Bronchial epithelial cell (primary cell): Measurements from ENCODE around the gene XPC. TPM values are rescaled to one million over a fixed set of nuclear protein-coding genes. Genes with fewer than 3 reads are reported as not detected.

Experiments used
- DNase-seq: peaks from one replicate; pipeline ENCODE4 v3.0.0-alpha.2; 2010; ENCODE audit warnings: low read depth
- FAIRE-seq: peaks from 2 replicates; lab custom pipeline; 2011; peaks lifted over from hg19 to GRCh38; lab: Jason Lieb, UNC
- H3K27me3 ChIP-seq: 2 replicates; pipeline ENCODE4 v1.5.1; 2011; ENCODE audit warnings: low read length; ENCODE audit not compliant: control insufficient read depth, insufficient read depth
- H3K36me3 ChIP-seq: 2 replicates; pipeline ENCODE4 v1.5.1; 2011; ENCODE audit warnings: low read length; ENCODE audit not compliant: control insufficient read depth, insufficient read depth
- H3K4me3 ChIP-seq: 2 replicates; pipeline ENCODE4 v1.5.1; 2011; ENCODE audit warnings: mild to moderate bottlenecking, low read depth, low read length, control low read depth
- total RNA-seq: library from RNA; depleted of rRNA; stranded (reverse); fragments of >200 nt; gene quantifications from 2 replicates; pipeline ENCODE4 v1.2.1, GENCODE V29; 2014
- TF ChIP-seq, protein P1 (sequence below): IDR thresholded peaks from 2 replicates; pipeline ENCODE4 v1.5.1; 2011; ENCODE audit warnings: mild to moderate bottlenecking, moderate library complexity, low read length, control low read depth, inconsistent platforms; ENCODE audit not compliant: insufficient read depth, severe bottlenecking

XPC gene
- total RNA-seq, 1 donor from 2014 or later, result 25.3 TPM

GRCh38 chr3:14169871-14170270, 8.5 kb downstream of the XPC start:
- H3K36me3 ChIP-seq, result peaks cover 24% of the 10 kb centered on the region
- TF ChIP-seq, protein P1, sequence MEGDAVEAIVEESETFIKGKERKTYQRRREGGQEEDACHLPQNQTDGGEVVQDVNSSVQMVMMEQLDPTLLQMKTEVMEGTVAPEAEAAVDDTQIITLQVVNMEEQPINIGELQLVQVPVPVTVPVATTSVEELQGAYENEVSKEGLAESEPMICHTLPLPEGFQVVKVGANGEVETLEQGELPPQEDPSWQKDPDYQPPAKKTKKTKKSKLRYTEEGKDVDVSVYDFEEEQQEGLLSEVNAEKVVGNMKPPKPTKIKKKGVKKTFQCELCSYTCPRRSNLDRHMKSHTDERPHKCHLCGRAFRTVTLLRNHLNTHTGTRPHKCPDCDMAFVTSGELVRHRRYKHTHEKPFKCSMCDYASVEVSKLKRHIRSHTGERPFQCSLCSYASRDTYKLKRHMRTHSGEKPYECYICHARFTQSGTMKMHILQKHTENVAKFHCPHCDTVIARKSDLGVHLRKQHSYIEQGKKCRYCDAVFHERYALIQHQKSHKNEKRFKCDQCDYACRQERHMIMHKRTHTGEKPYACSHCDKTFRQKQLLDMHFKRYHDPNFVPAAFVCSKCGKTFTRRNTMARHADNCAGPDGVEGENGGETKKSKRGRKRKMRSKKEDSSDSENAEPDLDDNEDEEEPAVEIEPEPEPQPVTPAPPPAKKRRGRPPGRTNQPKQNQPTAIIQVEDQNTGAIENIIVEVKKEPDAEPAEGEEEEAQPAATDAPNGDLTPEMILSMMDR, result no peak
- DNase-seq, result peak; percentile 38
- no peak overlapping the region for H3K4me3 ChIP-seq
- FAIRE-seq, result no peak
- H3K27me3 ChIP-seq, result no peaks in the 10 kb centered on the region

- no peak overlapping the region for H3K4me3 ChIP-seq
- H3K36me3 ChIP-seq, result peaks cover 28% of the 10 kb centered on the region
- no peak for DNase-seq
- H3K27me3 ChIP-seq, result no peaks in the 10 kb centered on the region
- FAIRE-seq, result no peak
- TF ChIP-seq, protein P1, result no peak
Measured at GRCh38 chr3:14169435-14169834, 9.0 kb downstream of the XPC start.

- FAIRE-seq (no peak), DNase-seq (peak; percentile 66)
- TF ChIP-seq, protein P1, result no peak
Measured at GRCh38 chr3:14166877-14167603, 11.4 kb downstream of the XPC start.

DNA sequence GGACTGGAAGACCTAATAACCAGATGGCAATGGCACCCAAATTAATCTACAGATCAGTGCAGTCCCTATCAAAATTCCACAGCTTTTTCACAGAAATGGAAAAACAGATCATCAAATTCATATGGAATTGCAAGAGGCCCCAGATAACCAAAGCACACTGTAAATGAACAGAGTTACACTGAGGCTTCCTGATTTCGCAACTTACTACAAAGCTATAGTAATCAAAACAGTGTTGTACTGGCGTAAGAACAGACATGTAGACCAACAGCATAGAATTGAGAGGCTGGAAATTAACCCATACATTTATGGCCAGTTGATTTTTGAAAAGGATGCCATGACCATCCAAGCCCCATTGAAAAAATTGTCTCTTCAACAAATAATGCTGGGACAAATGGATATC, 16.2 kb downstream of the XPC start:
- H3K36me3 ChIP-seq, result peaks cover 27% of the 10 kb centered on the region
- H3K27me3 ChIP-seq, result no peaks in the 10 kb centered on the region
- DNase-seq, result no peak
- no peak for FAIRE-seq
- TF ChIP-seq, protein P1, result no peak
- no peak overlapping the region for H3K4me3 ChIP-seq

More at GRCh38 chr3:14166877-14167603, 11.4 kb downstream of the XPC start:
- Histone ChIP-seq H3K27me3 (no peaks in the 10 kb centered on the region), H3K36me3 (peaks cover 25% of the 10 kb centered on the region), H3K4me3 (no peak overlapping the region)

DNA sequence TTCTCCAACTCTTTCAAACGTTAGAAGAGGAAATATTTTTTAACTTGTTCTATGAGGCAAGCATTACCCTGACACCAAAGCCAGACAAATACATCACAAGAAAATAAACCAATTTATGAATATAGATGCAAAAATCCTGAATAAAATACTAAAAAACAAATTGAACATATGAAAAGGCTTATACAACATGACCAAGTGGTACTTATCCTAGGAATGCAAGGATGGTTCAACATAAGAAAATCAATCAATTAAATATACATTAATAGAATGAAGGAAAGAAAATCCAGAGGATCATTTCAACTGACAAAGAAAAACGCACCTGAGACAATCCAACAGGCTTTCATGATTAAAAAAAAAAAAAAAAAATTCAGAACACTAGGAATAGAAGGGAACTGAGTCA, 17.1 kb downstream of the XPC start:
- DNase-seq, result no peak
- Histone ChIP-seq H3K4me3 (no peak overlapping the region), H3K27me3 (no peaks in the 10 kb centered on the region), H3K36me3 (peaks cover 31% of the 10 kb centered on the region)
- TF ChIP-seq, protein P1, result no peak
- no peak for FAIRE-seq
